GM18867 (cell line): Measurements from ENCODE around the gene SNX2.
"Not testable (repeated sequence)": the region's sequence is repeated elsewhere in the genome, so short reads cannot be mapped to it uniquely, and the experiment has no call there.

Experiments
- ATAC-seq: cut with Tn5 transposase; IDR thresholded peaks from one replicate; pipeline ENCODE4 v1.9.1; 2021; ENCODE audit warnings: mild to moderate bottlenecking, moderate library complexity; ENCODE audit not compliant: unreplicated experiment

Gene SNX2, protein sequence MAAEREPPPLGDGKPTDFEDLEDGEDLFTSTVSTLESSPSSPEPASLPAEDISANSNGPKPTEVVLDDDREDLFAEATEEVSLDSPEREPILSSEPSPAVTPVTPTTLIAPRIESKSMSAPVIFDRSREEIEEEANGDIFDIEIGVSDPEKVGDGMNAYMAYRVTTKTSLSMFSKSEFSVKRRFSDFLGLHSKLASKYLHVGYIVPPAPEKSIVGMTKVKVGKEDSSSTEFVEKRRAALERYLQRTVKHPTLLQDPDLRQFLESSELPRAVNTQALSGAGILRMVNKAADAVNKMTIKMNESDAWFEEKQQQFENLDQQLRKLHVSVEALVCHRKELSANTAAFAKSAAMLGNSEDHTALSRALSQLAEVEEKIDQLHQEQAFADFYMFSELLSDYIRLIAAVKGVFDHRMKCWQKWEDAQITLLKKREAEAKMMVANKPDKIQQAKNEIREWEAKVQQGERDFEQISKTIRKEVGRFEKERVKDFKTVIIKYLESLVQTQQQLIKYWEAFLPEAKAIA

DNA sequence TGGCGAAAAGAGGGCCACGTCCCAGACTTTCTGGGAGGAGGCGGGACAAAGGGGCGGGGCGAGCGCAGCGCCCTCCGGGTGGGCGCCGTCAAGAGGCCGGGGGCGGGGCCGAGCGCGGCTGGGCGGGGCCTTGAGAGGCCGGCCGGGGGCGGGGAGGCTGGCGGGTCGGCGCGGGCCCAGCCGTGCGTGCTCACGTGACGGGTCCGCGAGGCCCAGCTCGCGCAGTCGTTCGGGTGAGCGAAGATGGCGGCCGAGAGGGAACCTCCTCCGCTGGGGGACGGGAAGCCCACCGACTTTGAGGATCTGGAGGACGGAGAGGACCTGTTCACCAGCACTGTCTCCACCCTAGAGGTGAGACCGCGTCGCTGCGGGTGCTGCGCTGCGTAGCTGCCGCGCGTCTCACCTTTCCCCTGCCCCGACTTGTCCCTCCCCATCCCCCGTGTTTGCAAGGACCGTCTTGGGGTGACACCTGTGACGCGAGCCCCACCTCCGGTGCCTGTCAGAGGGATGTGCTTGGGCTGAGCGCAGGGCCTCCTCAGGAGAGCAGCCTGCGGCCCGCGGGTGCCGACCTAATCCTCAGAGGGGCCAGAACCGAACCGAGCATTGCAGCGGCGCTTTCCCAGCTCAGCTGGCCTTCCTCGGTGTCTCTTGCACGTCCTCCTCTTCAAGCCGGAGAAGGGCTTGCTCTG lies at the start of gene SNX2:
SNX2 (plus strand) TSS at position 220 of the 689 bp plus-strand sequence; CDS start at position 244, 24 bp downstream.
- peak; percentile 92 for ATAC-seq

DNA sequence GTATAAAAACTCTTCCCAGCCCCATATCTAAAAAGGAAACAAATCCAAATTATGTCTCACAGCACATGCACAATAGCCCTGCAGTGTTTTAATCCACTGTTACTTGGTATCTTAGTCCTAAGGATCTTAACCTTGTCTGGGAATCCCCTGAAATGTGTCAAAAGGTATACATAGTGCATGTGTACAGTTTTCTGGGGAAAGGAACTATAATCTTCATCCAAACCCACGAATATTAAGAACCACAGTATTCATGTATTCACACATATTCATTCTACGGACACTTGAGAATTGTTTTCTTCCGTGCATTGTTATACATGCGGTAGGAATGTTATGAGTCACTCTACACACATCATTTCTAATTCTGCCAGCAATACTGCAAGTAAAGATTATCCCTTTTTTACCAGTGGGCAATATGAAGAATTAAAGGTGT lies 47.8 kb upstream of the SNX2 start:
- ATAC-seq: peak; percentile 48

DNA sequence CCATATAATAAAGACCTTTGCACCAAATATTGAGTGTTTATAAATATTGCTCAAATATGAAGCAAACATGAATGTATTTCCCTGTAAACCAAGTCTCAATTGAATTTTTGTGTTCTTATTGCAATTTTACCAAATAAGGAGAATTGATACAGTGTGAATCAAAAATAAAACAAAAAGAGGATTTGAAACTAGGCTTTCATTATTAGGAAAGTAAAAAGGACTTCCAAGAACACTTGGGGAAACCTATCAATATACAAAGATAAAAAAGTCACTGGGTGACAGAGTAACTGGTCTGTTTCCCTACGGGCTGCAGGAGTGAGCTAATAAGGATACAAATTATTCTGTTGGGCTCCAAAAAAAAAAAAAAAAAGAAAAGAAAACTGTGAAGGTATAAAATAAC lies 44.8 kb upstream of the SNX2 start:
- no peak for ATAC-seq

DNA sequence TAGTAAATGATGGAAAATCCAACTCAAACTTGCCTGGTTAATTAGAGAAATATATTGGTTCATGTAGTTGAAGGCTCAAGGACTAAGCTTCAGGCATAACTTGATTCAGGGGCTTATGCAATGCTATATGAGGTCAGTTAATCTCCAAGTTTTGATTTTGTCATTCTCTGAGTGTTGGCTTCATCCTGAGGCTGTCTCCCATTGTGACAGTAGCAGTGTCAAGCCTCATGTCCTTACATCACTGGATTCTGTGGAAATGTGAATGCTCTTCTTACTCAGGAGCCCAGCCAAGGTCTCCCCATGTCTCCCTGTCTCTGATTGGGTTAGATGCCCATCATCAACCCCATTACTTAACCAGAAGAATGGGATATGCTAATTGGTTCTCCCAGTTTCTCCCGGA lies 44.4 kb upstream of the SNX2 start:
- ATAC-seq: no peak

DNA sequence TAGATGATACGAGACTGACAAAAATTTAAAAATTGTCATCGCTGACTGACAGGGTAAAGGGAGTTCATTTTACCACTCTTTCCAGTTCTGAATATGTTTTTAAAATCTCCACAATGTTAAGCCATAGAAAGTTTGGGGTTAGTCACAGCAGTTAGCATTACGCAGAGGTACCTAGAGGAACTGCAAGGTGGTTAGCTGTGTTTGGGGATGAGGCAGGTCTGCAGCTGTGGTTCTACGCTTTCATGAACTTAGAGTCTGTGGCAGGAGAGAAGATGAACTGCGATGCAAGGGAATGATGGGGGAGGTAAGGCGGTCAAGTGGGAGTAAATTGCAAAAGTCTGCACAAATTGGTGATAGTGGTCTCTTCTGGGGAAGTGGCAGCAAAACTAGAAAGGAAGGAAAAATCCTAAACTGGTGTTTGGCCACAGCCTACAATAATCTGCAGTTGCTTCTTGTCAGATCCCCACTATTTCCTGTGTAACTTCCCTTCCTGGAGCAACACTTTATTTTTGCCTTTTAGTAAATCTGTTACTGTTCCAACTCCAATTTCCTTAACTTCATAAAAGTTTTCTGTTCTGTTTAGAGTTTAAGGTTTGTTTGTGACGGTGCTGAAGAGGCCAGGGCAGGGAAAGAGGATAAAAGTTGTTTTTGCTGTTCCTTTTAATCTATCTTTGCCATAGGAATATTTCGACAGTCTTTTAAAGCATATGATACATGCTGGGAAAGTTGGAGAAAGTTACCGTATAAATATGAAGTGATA lies 38.6 kb upstream of the SNX2 start:
- ATAC-seq: no peak

DNA sequence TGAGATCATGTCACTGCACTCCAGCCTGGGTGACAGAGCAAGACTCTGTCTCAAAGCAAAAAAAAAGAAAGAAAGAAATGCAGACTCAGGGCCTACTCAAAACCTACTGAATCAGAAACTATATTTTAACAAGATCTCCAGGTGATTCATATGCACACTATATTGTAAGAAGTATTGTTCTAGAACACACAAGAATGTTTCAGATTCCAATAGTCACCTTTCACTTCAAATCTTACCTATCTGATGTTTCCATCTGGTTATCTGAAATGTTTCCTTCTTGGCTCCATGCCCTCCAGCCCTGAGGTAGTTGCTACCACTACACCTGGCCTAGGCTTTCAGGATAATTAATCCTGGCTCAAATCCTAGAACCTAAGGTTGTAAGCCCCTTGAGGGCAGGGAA lies 36.8 kb upstream of the SNX2 start:
- ATAC-seq: no peak

DNA sequence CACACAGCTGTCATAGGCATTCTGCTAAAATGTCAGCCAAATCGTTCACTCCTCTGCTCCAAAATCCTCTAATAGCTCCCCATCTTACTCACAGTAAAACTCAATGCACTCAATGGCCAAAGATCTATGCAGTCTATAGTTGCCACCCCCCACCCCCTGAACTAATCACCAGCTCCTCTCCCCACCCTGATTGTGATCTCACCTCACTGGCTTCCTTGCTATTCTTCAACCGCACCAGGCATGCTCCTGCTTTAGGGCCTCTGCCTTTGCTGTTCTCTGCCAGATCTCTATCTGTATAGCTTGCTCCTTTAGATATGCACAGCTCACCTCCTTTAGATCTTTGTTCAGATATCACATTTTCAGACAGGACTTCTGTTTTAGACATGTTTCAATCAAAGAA lies 33.2 kb upstream of the SNX2 start:
- ATAC-seq: no peak

DNA sequence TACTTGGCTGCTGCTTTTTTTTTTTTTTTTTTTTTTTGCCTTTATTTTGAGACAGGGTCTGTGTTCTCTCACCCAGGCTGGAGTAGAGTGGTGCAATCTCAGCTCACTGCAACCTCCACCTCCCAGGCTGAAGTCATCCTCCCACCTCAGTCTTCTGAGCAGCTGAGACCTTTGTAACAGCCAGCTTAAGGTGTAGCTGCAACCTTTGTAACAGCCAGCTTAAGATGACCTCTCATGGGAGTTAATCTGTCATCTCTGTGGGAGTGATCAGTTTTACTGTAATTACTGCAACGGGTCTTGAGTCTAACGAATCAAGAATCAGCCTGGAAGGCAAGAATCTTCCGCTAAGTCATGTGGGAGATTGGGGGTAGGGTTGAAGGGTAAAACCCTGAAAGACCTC lies 31.6 kb upstream of the SNX2 start:
- ATAC-seq: no peak

DNA sequence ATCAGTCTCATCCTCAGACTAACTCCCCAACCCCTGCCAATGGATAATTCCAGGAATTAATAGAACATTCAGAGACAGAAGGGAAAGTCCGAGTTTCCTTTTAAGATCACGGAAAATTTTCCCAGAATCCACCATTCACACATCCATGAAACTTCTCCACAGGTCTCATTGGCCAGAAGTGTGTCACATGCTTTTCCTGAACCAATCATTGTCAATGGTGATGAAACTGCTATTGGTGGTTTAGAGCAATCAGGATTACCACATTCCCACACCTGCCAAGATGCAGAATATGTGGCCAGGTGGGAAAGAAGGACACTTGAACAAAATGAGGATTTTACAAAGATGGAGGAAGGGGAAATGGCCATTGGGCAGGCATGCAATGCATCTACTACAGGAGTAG lies 29.3 kb upstream of the SNX2 start:
- ATAC-seq: no peak

DNA sequence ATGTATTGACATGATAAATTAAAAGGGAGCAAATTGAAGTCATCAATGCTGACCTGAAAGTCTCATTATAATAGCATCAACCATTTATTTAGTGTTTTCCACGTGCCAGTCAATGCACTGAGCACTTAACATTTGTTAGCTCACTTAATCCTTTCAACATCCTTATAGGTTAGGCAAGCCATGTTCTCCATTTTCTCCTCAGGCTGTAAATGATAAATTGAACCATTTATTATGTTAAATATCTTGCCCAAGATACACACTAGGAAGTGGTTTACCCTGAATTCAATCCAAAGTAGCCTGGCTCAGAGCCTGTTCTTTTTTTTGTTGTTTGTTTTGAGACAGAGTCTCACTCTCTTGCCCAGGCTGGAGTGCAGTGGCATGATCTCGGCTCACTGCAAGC lies 25.0 kb upstream of the SNX2 start:
- ATAC-seq: no peak

DNA sequence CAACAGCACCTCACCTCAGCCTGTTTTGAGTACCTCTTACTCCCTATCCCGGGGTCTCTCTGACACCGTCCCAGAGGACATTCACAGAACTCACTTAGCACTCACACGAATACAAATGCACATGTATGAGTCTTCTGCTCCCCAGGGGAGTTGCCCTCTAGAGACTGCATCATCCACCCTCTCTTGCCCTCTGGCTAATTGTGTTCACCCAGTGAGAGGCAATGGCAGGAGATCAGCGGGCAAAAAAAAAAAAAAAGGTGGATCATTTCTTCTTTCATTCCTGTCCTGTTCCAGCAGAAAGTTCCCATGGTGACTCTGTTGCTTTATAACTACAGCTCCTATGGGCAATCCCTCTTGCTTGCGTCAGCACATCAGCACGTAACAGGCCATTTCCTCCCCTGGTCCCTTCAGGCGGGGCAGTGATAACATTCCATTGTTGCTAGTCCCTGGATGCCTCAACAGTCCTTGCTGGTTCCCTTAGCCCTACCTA lies 23.5 kb upstream of the SNX2 start:
- no peak for ATAC-seq

DNA sequence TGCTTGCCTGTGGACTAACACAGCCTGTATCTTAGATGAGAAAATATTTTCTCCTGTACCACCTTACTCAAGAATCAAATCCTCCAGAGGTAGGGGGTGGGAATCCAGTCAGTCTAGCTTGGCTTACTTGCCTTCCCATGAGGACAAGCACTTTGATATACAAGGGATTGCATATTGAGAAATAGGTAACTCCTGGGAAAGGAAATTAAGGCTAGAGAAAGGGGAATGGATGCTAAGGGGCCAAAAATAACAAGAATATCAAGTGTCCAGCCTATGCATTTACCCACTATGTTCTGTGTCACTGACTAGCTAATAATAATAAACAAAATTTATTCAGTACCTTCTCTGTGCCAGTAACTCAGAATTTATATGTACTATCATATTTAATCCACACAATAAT lies 21.4 kb upstream of the SNX2 start:
- no peak for ATAC-seq

DNA sequence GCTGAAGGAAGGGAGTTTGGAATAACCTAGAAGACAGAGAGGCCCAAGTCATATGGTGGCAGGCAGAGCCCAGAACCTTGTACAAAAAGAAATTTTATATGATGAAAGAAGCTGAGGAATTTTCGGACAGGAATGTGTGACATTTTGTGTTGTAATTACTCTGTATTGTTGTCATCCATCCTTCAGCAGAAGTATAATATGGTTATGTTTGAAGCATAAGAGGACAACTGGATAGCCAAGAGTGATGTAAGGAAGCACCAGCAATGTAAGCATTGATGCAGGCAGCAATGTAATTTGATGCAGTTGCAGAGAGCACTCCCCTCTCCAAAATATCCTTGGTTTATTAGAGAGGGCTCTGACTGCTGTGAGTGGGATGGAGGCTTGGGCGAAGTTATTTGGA lies 19.1 kb upstream of the SNX2 start:
- ATAC-seq: no peak

DNA sequence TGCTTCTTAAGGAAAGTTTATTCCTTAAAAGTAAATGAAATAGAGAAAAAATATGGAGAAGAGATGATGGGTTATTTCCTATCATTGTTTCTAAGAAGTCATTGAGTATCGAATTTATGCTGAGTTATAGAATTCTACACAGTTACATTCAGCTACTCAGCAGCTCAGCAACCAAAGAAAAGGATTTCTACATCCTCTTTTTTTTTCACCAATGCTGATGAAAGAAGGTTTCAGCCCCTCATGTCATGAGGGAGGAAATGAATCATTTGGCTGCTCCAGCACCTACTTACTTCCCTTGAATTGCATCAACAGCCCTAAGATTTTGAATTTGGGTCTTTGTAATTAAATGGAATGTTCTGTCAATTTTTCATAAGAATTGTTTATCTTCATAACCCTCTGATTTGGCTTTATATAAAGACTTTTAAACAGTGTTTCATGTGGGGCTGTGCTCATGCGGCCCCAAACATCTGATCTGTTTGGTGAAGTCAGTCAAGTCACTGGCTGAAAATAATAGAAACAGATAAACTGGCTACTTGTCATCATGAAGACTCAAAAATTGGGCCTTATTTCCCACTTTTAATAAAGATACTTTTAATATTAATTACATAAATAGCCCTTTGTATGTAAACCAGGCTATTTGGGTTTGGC lies 18.5 kb upstream of the SNX2 start:
- peak; percentile 82 for ATAC-seq

DNA sequence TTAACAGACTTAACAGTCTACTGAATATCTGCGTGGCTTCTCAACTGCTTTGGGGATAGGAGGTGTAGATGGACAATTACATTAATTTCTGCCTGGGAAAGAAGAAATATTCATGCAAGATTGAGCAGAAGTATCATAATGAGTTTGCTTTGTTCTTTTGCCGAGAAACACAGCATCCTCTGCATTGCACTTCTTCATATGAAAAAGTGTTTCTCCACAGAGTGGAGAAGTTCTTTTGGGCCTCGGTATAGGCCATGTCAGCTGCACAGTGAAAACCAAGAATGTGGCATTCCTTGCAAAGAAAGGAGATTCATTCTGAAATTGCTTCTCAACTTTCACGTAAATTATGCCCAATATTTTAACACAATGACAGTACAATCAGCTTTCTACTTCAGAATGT lies 17.6 kb upstream of the SNX2 start:
- ATAC-seq: peak; percentile 48

DNA sequence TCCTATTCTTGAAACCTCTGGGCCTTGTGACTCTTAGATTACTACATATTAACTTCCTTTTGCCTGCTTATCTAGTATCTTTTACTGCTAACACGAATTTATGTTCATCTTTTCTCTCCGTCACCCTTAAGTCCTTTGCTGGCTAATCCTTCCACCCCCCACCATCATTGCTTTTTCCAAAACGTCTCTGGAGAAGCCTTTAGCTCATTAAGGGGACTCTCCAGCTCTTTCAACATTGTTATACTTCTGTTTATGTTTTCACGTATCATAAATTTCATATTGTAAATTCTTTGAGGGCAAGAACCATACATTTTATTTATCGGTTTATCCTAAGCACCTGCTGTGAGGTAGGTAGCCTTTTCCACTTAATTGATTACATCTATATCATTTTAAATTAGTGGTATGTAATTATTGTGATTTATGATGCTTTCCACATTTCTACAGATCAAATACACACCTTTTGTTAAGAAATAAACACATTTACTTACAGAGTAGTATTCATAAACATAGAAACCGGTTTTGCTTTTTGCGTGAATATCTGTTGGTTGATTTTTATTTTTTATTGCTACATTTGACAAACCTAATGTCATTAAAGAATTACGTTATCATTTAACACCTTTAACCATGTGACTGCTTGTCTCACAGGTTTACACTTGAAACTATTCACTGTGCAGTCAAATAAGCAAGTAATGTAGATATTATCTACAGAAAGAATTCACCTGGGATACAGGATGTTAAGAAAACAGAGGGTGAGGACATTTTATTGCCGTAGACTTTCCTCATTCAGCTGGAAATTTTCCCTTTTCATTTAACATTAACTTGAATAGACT lies 15.4 kb upstream of the SNX2 start:
- no peak for ATAC-seq

DNA sequence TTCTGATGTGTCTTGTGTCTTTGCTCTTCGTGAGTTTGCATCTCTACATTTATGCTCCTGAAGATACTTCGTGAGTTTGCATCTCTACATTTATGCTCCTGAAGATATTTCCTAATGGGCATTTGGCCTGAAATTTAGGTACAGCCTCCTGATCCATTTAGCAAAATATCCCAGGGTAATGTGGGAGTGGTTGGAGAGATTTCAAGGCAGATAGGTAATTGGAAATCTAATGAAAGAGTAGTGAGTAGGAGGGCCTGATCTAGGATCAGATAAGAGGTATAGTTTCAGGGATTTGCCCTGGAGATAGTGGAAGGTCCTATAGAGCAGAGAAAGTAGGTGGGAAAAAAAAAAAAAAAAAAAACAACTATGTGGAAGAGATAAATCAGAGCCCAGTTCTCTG lies 14.6 kb upstream of the SNX2 start:
- no peak for ATAC-seq

DNA sequence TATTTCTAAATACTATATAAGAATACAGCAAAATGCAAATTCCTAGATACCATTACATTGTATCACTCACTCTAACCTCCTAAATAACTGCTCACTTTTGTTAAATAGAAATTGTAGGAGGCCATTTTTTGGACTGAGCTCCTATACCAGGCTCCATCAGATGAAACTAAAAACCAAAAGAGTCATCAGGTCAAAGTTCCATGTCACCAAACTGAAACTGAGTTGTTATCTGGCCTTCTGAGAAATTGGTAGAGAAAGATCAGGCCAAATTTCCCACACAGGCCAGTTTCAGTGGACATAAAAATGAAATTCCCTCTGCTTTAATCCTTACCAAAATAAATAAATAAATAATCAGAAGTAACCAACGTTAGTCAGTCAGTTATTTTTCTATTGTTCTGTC lies 13.8 kb upstream of the SNX2 start:
- no peak for ATAC-seq

DNA sequence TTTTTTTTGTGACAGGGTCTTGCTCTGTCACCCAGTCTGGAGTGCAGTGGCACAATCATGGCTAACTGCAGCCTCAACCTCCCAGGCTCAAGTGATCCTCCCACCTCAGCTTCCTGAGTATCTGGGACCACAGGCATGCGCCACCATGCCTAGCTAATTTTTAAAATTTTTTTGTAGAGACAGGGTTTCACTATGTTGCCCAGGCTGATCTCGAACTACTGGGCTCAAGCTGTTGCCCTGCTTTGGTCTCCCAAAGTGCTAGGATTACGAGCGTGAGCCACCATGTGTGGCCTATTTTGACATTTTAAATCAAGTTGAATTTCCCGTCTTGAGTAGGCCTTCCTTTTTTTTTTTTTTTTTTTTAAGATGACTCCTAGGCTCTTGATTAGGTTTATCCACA lies 13.0 kb upstream of the SNX2 start:
- ATAC-seq: not testable (repeated sequence)

DNA sequence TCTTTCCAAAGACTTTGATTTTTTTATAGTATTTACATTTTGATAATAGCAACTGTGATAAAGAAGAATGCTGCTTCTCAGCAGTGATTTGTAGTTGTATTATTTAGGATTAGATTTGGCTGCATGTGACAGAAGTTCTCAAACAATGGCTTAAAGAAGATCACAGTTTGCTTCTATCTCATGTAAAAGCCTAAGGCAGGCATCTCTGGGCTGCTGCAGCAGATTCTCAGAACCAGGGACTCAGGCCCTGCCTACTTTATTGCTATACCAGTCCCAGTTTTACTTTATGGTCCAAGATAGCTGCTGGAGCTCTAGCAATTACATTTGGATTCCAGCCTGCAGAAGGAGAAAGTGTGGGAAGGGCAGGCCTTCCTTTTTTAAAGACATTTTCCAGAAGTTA lies 8.8 kb upstream of the SNX2 start:
- ATAC-seq: no peak
